ENCODE measurements around the gene ZNF497.
A peak's percentile ranks its signal among the peaks of the same experiment; 100 is the strongest.

ZNF497 gene

GRCh38 chr19:58398087-58398486, 35.5 kb upstream of the ZNF497 start:
- TF ChIP-seq POLR2A (IDR thresholded peaks at IDR 0.05; ENCODE audit: low read depth, low read length), result no peak
- DNase-seq (ENCODE audit: insufficient read length, low spot score) (no peak), FAIRE-seq (no peak)

- no peak for FAIRE-seq
- no peak for TF ChIP-seq POLR2A (IDR thresholded peaks at IDR 0.05; ENCODE audit: low read depth, low read length)
- no peak for DNase-seq (ENCODE audit: insufficient read length, low spot score)
Measured at GRCh38 chr19:58397533-58398037, 35.0 kb upstream of the ZNF497 start.

GRCh38 chr19:58396691-58397532, 34.4 kb upstream of the ZNF497 start:
- DNase-seq (ENCODE audit: insufficient read length, low spot score), result no peak
- FAIRE-seq, result no peak
- TF ChIP-seq POLR2A (IDR thresholded peaks at IDR 0.05; ENCODE audit: low read depth, low read length), result no peak

GRCh38 chr19:58395979-58396627, 33.6 kb upstream of the ZNF497 start:
- FAIRE-seq (no peak), DNase-seq (ENCODE audit: insufficient read length, low spot score) (no peak)
- TF ChIP-seq POLR2A (IDR thresholded peaks at IDR 0.05; ENCODE audit: low read depth, low read length), result no peak

GRCh38 chr19:58395220-58395978, 32.8 kb upstream of the ZNF497 start, which contains the start of gene RNF225:
TSS of gene RNF225 (plus strand) at chr19:58395656. CDS start at chr19:58396090, 434 bp downstream.
- no peak for DNase-seq (ENCODE audit: insufficient read length, low spot score)
- TF ChIP-seq POLR2A (IDR thresholded peaks at IDR 0.05; ENCODE audit: low read depth, low read length), result no peak
- FAIRE-seq, result no peak

- no peak for TF ChIP-seq POLR2A (IDR thresholded peaks at IDR 0.05; ENCODE audit: low read depth, low read length)
- FAIRE-seq, result no peak
- DNase-seq (ENCODE audit: insufficient read length, low spot score), result no peak
Measured at GRCh38 chr19:58394821-58395219, 32.3 kb upstream of the ZNF497 start.

GRCh38 chr19:58393725-58394033, 31.1 kb upstream of the ZNF497 start:
- no peak for DNase-seq (ENCODE audit: insufficient read length, low spot score)
- no peak for FAIRE-seq
- no peak for TF ChIP-seq POLR2A (IDR thresholded peaks at IDR 0.05; ENCODE audit: low read depth, low read length)

- DNase-seq (ENCODE audit: insufficient read length, low spot score) (no peak), FAIRE-seq (no peak)
- no peak for TF ChIP-seq POLR2A (IDR thresholded peaks at IDR 0.05; ENCODE audit: low read depth, low read length)
Measured at GRCh38 chr19:58392945-58393724, 30.6 kb upstream of the ZNF497 start.

GRCh38 chr19:58388175-58388526, 25.6 kb upstream of the ZNF497 start:
- TF ChIP-seq POLR2A (IDR thresholded peaks at IDR 0.05; ENCODE audit: low read depth, low read length), result no peak
- DNase-seq (ENCODE audit: insufficient read length, low spot score) (no peak), FAIRE-seq (no peak)

GRCh38 chr19:58387338-58388174, 25.0 kb upstream of the ZNF497 start:
- no peak for TF ChIP-seq POLR2A (IDR thresholded peaks at IDR 0.05; ENCODE audit: low read depth, low read length)
- FAIRE-seq, result no peak
- no peak for DNase-seq (ENCODE audit: insufficient read length, low spot score)

- FAIRE-seq (no peak), DNase-seq (ENCODE audit: insufficient read length, low spot score) (peak; percentile 100)
- peak; percentile 91 for TF ChIP-seq POLR2A (IDR thresholded peaks at IDR 0.05; ENCODE audit: low read depth, low read length)
Measured at GRCh38 chr19:58386576-58387337, 24.2 kb upstream of the ZNF497 start, which contains the start of gene RPS5. TSS of gene RPS5 (plus strand) at chr19:58387269. CDS start at chr19:58388138, 869 bp downstream.

All from H54 (cell line).